AG10803 (cell line): ENCODE data around the gene MRPS21.

Experiments
- DNase-seq: peaks from one replicate; pipeline ENCODE4 v3.0.0; 2010; ENCODE audit warnings: low read depth
- H3K4me3 ChIP-seq: 2 replicates; pipeline ENCODE4 v1.5.1; 2011; ENCODE audit warnings: mild to moderate bottlenecking, low read length, control low read depth
- TF ChIP-seq, protein P1 (sequence below): conservative IDR thresholded peaks from 2 replicates; pipeline ENCODE4 v1.5.1; 2011; ENCODE audit warnings: mild to moderate bottlenecking, low read length, control low read depth, inconsistent platforms

The MRPS21 gene

DNA sequence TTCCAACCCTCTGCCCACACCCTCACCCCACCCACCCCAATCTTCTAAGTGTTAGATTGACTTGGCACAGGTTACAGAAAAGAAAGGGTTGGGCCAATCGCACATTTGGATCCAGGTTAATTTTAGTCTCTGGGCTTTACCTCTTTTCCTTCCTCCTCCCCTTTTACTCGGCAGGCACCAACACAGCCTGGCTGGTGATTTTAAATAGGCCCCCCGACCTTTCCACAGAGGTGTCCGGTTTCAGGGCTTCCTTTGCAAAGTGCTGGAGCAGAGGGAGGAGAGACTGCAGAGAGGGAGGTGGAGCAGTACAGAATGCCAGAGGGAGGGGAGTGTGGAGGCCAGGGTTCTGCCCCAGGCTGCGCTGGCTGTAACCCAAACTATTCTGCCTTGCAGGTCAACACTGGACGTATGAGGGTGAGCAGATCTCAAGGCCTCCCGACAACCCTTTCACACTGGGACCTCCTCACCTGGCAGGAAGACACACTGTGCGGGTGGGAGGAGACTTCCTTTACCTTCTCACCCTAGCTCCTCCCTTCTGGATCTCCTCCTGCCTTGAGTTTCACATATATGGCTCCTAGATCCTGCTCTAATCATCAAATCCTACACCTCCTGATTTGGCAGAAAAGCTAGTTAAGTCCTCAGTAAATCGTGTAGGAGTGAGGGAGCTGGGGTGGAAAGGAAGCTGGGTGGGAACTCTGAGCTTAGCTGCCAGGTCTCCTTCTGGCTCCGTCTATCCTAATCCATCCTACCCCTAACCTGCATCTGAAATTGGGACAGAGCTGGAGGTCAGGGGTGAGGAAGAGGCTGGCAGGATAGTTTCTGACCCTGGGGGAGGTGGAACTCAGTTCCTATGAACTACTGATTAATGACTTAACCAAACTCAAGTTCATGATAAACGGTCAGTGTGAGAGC lies 33.6 kb upstream of the MRPS21 start:
- TF ChIP-seq, protein P1, sequence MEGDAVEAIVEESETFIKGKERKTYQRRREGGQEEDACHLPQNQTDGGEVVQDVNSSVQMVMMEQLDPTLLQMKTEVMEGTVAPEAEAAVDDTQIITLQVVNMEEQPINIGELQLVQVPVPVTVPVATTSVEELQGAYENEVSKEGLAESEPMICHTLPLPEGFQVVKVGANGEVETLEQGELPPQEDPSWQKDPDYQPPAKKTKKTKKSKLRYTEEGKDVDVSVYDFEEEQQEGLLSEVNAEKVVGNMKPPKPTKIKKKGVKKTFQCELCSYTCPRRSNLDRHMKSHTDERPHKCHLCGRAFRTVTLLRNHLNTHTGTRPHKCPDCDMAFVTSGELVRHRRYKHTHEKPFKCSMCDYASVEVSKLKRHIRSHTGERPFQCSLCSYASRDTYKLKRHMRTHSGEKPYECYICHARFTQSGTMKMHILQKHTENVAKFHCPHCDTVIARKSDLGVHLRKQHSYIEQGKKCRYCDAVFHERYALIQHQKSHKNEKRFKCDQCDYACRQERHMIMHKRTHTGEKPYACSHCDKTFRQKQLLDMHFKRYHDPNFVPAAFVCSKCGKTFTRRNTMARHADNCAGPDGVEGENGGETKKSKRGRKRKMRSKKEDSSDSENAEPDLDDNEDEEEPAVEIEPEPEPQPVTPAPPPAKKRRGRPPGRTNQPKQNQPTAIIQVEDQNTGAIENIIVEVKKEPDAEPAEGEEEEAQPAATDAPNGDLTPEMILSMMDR = no peak
- H3K4me3 ChIP-seq = no peak overlapping the region
- DNase-seq = no peak

DNA sequence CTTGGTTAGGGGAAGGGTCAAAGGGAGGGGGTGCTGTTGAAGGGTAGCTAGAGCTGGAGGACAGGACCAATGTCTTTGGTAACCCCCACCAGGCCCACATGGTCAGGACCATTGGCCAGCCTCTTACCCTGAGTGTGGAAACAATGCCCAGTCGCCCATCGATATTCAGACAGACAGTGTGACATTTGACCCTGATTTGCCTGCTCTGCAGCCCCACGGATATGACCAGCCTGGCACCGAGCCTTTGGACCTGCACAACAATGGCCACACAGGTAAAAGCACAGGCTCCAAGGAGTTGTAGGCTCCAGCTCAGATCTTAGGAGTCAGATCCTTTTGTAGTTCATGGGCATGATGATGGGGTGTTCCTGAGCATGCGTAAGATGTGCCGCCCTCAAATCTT lies 32.3 kb upstream of the MRPS21 start:
- TF ChIP-seq, protein P1 = no peak
- DNase-seq = no peak
- no peak overlapping the region for H3K4me3 ChIP-seq

DNA sequence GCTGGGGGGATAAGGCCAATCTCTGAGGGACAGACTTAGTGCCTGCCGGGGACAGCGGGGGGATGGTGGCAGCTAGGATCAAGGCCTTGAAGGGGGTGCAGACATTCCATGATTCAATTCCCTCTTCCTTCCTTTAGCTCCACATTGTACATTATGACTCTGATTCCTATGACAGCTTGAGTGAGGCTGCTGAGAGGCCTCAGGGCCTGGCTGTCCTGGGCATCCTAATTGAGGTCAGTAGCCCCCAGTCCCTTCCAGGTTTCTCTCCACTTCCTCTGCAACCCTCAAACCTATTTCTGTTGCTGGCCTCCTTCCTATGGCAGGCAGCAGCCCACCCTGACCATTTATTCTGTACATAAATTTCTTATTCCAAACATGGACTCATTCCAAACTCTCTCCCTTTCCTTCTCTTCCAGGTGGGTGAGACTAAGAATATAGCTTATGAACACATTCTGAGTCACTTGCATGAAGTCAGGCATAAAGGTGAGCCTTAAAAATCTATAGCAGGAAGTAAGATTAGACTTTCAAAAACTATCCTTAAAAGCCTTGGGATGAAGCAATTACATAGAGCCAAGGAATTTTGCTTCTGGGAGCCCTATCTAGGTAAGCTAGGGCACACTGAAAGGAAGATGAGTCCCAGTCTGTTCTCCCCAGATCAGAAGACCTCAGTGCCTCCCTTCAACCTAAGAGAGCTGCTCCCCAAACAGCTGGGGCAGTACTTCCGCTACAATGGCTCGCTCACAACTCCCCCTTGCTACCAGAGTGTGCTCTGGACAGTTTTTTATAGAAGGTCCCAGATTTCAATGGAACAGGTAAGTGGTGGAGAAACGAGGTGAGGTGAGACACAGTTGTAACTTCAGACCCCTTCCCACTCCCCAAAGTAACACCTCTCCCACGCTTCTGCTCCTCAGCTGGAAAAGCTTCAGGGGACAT lies 31.0 kb upstream of the MRPS21 start:
- no peak for DNase-seq
- TF ChIP-seq, protein P1 = no peak
- H3K4me3 ChIP-seq = no peak overlapping the region

DNA sequence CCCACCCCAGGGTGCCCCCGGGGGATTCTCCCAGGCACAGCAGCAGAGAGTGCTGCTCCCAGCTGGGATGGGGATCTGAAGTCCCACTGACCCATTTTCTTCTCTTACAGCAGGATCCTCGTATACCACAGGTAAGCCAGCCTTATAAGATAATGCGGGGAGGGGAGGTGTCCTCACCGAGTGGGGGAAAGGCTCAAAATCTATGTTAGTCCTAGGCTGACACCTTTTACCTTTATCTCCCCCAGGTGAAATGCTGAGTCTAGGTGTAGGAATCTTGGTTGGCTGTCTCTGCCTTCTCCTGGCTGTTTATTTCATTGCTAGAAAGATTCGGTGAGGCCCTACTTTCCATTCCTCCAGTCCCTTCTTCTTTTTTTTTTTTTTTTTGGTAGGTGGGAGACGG lies 30.1 kb upstream of the MRPS21 start:
- no peak overlapping the region for H3K4me3 ChIP-seq
- TF ChIP-seq, protein P1 = no peak
- no peak for DNase-seq

DNA sequence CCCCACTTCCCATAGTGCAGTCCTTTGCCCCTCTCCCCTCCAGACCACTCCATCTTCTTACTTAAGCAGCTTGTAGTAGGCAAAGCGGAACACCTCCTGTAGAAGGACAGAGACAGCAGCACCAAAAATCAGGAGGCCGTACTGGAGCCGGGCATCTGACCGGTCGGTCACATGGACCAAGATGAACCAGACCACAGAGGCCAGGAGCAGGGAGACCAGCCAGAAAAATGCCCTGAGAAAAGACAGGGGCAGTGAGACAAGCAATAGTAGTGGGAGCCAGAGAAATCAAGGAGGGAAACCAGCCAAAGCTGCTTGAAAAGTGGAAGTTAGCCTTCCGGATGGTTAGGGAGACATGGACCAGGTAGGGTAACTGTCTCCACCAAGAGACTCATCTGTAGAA lies 25.8 kb upstream of the MRPS21 start:
- TF ChIP-seq, protein P1 = no peak
- DNase-seq = no peak
- peak overlapping the region; percentile 94 for H3K4me3 ChIP-seq

DNA sequence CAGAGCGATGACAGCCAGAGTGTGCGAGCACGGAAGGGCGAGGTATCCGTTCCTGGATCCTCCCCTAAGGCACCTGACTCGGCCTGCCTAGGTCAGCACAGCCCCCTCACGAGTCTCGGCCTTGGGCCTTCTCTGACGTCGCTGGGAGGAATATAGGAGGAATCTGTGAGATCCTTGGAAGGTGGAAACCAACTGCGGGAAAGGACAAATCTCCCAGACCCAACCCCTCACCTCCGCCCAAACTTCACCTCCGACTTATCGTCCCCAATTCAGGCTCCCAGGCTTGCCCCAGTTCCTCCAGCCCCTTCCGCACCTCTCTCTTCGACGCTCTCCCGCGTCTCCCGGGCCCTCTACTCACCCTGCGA lies 25.3 kb upstream of the MRPS21 start:
- TF ChIP-seq, protein P1 = no peak
- H3K4me3 ChIP-seq = peak overlapping the region; percentile 94
- peak; percentile 28 for DNase-seq
